A549 (cell line): ENCODE data around the gene BCAS2. TPM values are rescaled to one million over a fixed set of nuclear protein-coding genes. Genes with fewer than 3 reads are reported as not detected.
A peak's percentile ranks its signal among the peaks of the same experiment; 100 is the strongest.

Source experiments
- ATAC-seq, 2 experiments: fragments of 200-7000 bp in 1 of 2; fragments of >200 bp in 1 of 2; cut with Nextera tagmentation in 1 of 2; cut with Tn5 transposase in 1 of 2; 3 replicates each; pipeline versions ENCODE4 v1.8.0 to v1.9.1; 2018 to 2020; ENCODE audit warnings: mild to moderate bottlenecking in 1 of 2, moderate library complexity in 1 of 2
- CTCF ChIA-PET: fragments of 300-600 bp; sonication (Branson Sonifier 250); formaldehyde crosslinking; extraction: SDS; loops from one replicate; lab custom pipeline; 2021; ENCODE audit warnings: antibody characterized with exemption, inconsistent platforms; lab: Yijun Ruan, JAX
- POLR2A ChIA-PET: fragments of 350-600 bp; formaldehyde crosslinking; extraction: SDS; loops from one replicate; lab custom pipeline; 2021; ENCODE audit warnings: antibody characterized with exemption, inconsistent platforms; lab: Yijun Ruan, JAX
- DNase-seq, 2 experiments: peaks; one replicate each; pipeline versions ENCODE4 v3.0.0 to v3.0.0-alpha.2; 2011 to 2016; ENCODE audit warnings: low read depth in 1 of 2, low spot score in 1 of 2
- FAIRE-seq: peaks from 2 replicates; lab custom pipeline; 2011; peaks lifted over from hg19 to GRCh38; lab: Jason Lieb, UNC
- H3K27ac ChIP-seq, 2 experiments: fragments of >200 bp; sonication (Bioruptor Twin); formaldehyde crosslinking; 3 replicates each; pipeline ENCODE4 v1.5.1; 2016 to 2017
- H3K4me1 ChIP-seq: fragments of >200 bp; sonication (Bioruptor Twin); formaldehyde crosslinking; 3 replicates; pipeline ENCODE4 v1.6.1; 2016
- H3K4me2 ChIP-seq: fragments of >200 bp; sonication (Bioruptor Twin); formaldehyde crosslinking; 3 replicates; pipeline ENCODE4 v1.6.1; 2016
- H3K4me3 ChIP-seq: fragments of >200 bp; sonication (Bioruptor Twin); formaldehyde crosslinking; 3 replicates; pipeline ENCODE4 v1.5.1; 2016
- H3K9me3 ChIP-seq: fragments of >200 bp; sonication (Bioruptor Twin); formaldehyde crosslinking; 3 replicates; pipeline ENCODE4 v1.6.1; 2016
- BCL3 ChIP-seq: fragments of >200 bp; sonication (Bioruptor Twin); formaldehyde crosslinking; IDR thresholded peaks from 3 replicates; pipeline ENCODE4 v1.6.1; 2016
- BHLHE40 ChIP-seq: IDR thresholded peaks from 2 replicates; pipeline ENCODE4 v1.6.1; 2012; ENCODE audit warnings: low read depth, low read length, inconsistent platforms
- CEBPB ChIP-seq, 2 experiments: fragments of >200 bp in 1 of 2; sonication (Bioruptor Twin) in 1 of 2; formaldehyde crosslinking in 1 of 2; IDR thresholded peaks; 2 replicates each; pipeline ENCODE4 v1.6.1; 2012 to 2016
- CHD2 ChIP-seq: fragments of 150-350 bp; IDR thresholded peaks from 2 replicates; pipeline ENCODE4 v1.6.1; 2014; ENCODE audit warnings: low read length; ENCODE audit not compliant: partially characterized antibody
- EHF ChIP-seq: fragments of 250-450 bp; sonication (Bioruptor Pico); IDR thresholded peaks from 2 replicates; pipeline ENCODE4 v1.5.0; 2020; ENCODE audit warnings: mild to moderate bottlenecking
- EP300 ChIP-seq, 2 experiments: fragments of >200 bp; sonication (Bioruptor Twin); formaldehyde crosslinking; IDR thresholded peaks; 2 replicates in 1 of 2; 3 replicates in 1 of 2; pipeline ENCODE4 v1.6.1; 2016 to 2017
- FOSB ChIP-seq: fragments of 250-450 bp; sonication (Bioruptor Pico); IDR thresholded peaks from 2 replicates; pipeline ENCODE4 v1.5.0; 2020; ENCODE audit warnings: mild to moderate bottlenecking, moderate library complexity
- FOSL2 ChIP-seq, 2 experiments: fragments of 450-650 bp in 1 of 2; fragments of >200 bp in 1 of 2; sonication (Bioruptor Twin) in 1 of 2; formaldehyde crosslinking; IDR thresholded peaks; 2 replicates each; pipeline versions ENCODE4 v1.5.0 to v1.6.1; 2016 to 2020; ENCODE audit warnings: mild to moderate bottlenecking in 1 of 2, moderate library complexity in 1 of 2
- FOXS1 ChIP-seq: fragments of 250-450 bp; sonication (Bioruptor Pico); IDR thresholded peaks from 2 replicates; pipeline ENCODE4 v1.5.0; 2020; ENCODE audit warnings: mild to moderate bottlenecking, moderate library complexity
- HDAC2 ChIP-seq: fragments of 200-600 bp; sonication (generic); IDR thresholded peaks from 2 replicates; pipeline ENCODE4 v1.6.1; 2016
- HOXA7 ChIP-seq: fragments of 250-450 bp; sonication (Bioruptor Pico); IDR thresholded peaks from 2 replicates; pipeline ENCODE4 v1.5.0; 2020; ENCODE audit warnings: mild to moderate bottlenecking, moderate library complexity
- HOXB5 ChIP-seq: fragments of 250-450 bp; sonication (Bioruptor Pico); IDR thresholded peaks from 2 replicates; pipeline ENCODE4 v1.5.0; 2020; ENCODE audit warnings: mild to moderate bottlenecking, moderate library complexity
- MAX ChIP-seq: IDR thresholded peaks from 2 replicates; pipeline ENCODE4 v1.6.1; 2012
- MYC ChIP-seq: IDR thresholded peaks from 2 replicates; pipeline ENCODE4 v1.6.1; 2012; ENCODE audit warnings: mild to moderate bottlenecking, inconsistent platforms, low read length, improper control_type of control experiment, borderline replicate concordance
- NFE2L2 ChIP-seq: fragments of 150-350 bp; conservative IDR thresholded peaks from 2 replicates; pipeline ENCODE4 v1.6.1; 2014; ENCODE audit warnings: low read length
- NR3C1 ChIP-seq: fragments of >200 bp; sonication (Bioruptor Twin); formaldehyde crosslinking; IDR thresholded peaks from 3 replicates; pipeline ENCODE4 v1.6.1; 2017
- PBX3 ChIP-seq: IDR thresholded peaks from 2 replicates; pipeline ENCODE4 v1.6.1; 2012
- PHF8 ChIP-seq: fragments of 200-600 bp; sonication (generic); IDR thresholded peaks from 2 replicates; pipeline ENCODE4 v1.6.1; 2016; ENCODE audit warnings: low read depth, mild to moderate bottlenecking, antibody characterized with exemption, moderate library complexity, borderline replicate concordance
- POLR2AphosphoS2 ChIP-seq: conservative IDR thresholded peaks from 2 replicates; pipeline ENCODE4 v1.6.1; 2012; ENCODE audit warnings: low read length, improper control_type of control experiment, inconsistent platforms
- RAD21 ChIP-seq, 2 experiments: fragments of >200 bp in 1 of 2; sonication (Bioruptor Twin) in 1 of 2; formaldehyde crosslinking in 1 of 2; IDR thresholded peaks in 1 of 2; conservative IDR thresholded peaks in 1 of 2; 2 replicates in 1 of 2; 3 replicates in 1 of 2; pipeline ENCODE4 v1.6.1; 2012 to 2018; ENCODE audit warnings: inconsistent platforms in 1 of 2
- RARB ChIP-seq: fragments of 250-450 bp; sonication (Bioruptor Pico); IDR thresholded peaks from 2 replicates; pipeline ENCODE4 v1.8.0; 2021; ENCODE audit warnings: mild to moderate bottlenecking, moderate library complexity
- RCOR1 ChIP-seq: fragments of 150-350 bp; IDR thresholded peaks from 2 replicates; pipeline ENCODE4 v1.6.1; 2014; ENCODE audit warnings: antibody characterized with exemption, low read length, low read depth
- RFX5 ChIP-seq: fragments of 450-650 bp; IDR thresholded peaks from 2 replicates; pipeline ENCODE4 v1.7.1; 2014; ENCODE audit warnings: antibody characterized with exemption, mild to moderate bottlenecking, moderate library complexity
- SMC3 ChIP-seq: fragments of >200 bp; sonication (Bioruptor Twin); formaldehyde crosslinking; IDR thresholded peaks from 3 replicates; pipeline ENCODE4 v1.6.1; 2018; ENCODE audit warnings: inconsistent platforms
- SREBF2 ChIP-seq: fragments of 450-650 bp; IDR thresholded peaks from 2 replicates; pipeline ENCODE4 v1.6.1; 2014; ENCODE audit warnings: mild to moderate bottlenecking, moderate library complexity
- USF2 ChIP-seq: fragments of 450-650 bp; IDR thresholded peaks from 2 replicates; pipeline ENCODE4 v1.6.1; 2014; ENCODE audit warnings: antibody characterized with exemption
- ZC3H11A ChIP-seq: fragments of 450-650 bp; IDR thresholded peaks from 2 replicates; pipeline ENCODE4 v1.6.1; 2014; ENCODE audit warnings: antibody characterized with exemption, mild to moderate bottlenecking
- ZFP36 ChIP-seq: fragments of 450-650 bp; IDR thresholded peaks from 2 replicates; pipeline ENCODE4 v1.6.1; 2014; ENCODE audit warnings: borderline replicate concordance; ENCODE audit not compliant: partially characterized antibody
- ZNF302 ChIP-seq: fragments of 250-450 bp; sonication (Bioruptor Pico); IDR thresholded peaks from 2 replicates; pipeline ENCODE4 v1.9.0; 2021; ENCODE audit warnings: inconsistent platforms, mild to moderate bottlenecking, moderate library complexity
- ZSCAN20 ChIP-seq: fragments of 250-450 bp; sonication (Bioruptor Pico); IDR thresholded peaks from 2 replicates; pipeline ENCODE4 v1.8.0; 2022; ENCODE audit warnings: mild to moderate bottlenecking, moderate library complexity
- WGBS: methylation state at CpG from one replicate; pipeline ENCODE4 v1.1.6; 2017; ENCODE audit errors: missing lambda C conversion rate; 5-methylcytosine and 5-hydroxymethylcytosine counted together
- polyA plus RNA-seq, 4 experiments: library from polyadenylated mRNA; depleted of rRNA in 3 of 4; stranded (reverse); fragments of >200 nt; fragmentation: RNase III in 1 of 4; extraction: RNeasy Plus Mini Kit Qiagen cat#74134 plus additional on column Dnase treatment in 1 of 4; gene quantifications; 2 replicates in 3 of 4; 3 replicates in 1 of 4; pipeline ENCODE4 v1.2.3, GENCODE V29; 2011 to 2017
- TF ChIP-seq, protein P1 (sequence below): fragments of 250-450 bp; sonication (Bioruptor Pico); IDR thresholded peaks from 2 replicates; pipeline ENCODE4 v1.5.0; 2020; ENCODE audit warnings: low read depth, mild to moderate bottlenecking, moderate library complexity

BCAS2 gene
- polyA plus RNA-seq, 2 of the 4 experiments (the other 2 are of a cell fraction), result 36.0 to 52.5 TPM

DNA sequence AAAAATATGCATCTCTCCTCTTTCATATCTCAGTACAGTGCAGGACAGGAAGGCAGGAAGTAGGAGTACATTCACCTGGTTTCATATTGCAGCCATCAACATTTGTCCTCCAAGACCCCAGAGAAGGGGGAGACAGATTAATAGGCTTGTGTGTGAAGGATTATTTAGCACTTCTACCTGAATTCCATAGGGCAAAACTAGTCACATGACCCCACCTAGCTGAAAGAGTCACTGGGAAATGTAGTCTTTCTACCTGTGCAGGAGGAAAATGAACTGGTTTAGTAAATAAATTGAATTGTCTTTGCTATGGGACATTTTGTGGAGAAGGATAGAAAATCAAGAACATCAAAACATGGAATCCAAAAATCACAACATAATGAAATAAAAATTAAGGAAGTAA, 56.5 kb downstream of the BCAS2 start:
- TF ChIP-seq USF2, result peak; percentile 32; the same call in 1 of the 2 replicates
- no peak for TF ChIP-seq NR3C1
- no peak for TF ChIP-seq CHD2
- no peak for TF ChIP-seq SREBF2
- H3K4me1 ChIP-seq, result no peaks in the 10 kb centered on the region
- FAIRE-seq (no peak), ATAC-seq (no peak), DNase-seq (no peak)
- no peak overlapping the region for H3K4me3 ChIP-seq
- ChIA-PET CTCF (no interaction called here), POLR2A (no interaction called here)
- H3K4me2 ChIP-seq, result no peak overlapping the region
- no peak overlapping the region for H3K27ac ChIP-seq
- no peaks in the 10 kb centered on the region for H3K9me3 ChIP-seq

- Histone ChIP-seq H3K4me3 (no peak overlapping the region), H3K27ac (no peak overlapping the region), H3K9me3 (no peaks in the 10 kb centered on the region), H3K4me1 (no peaks in the 10 kb centered on the region), H3K4me2 (no peak overlapping the region)
- no peak for ATAC-seq
- ChIA-PET CTCF (no interaction called here), POLR2A (no interaction called here)
- TF ChIP-seq POLR2AphosphoS2, result no peak
- TF ChIP-seq ZC3H11A, result no peak
- TF ChIP-seq FOXS1 (CRISPR knock-in tag), result no peak
- no peak for TF ChIP-seq RFX5
- TF ChIP-seq HOXA7 (CRISPR knock-in tag), result no peak
- TF ChIP-seq SMC3, result no peak
- no peak for TF ChIP-seq CEBPB (IDR thresholded peaks at IDR 0.05)
- no peak for TF ChIP-seq ZSCAN20 (CRISPR knock-in tag)
- no peak for TF ChIP-seq RAD21 (conservative IDR thresholded peaks at IDR 0.05 in 1 of 2, IDR thresholded peaks at IDR 0.05 in 1 of 2)
- no peak for TF ChIP-seq PBX3
- no peak for TF ChIP-seq MYC
- TF ChIP-seq RARB (CRISPR knock-in tag), result no peak
- no peak for TF ChIP-seq MAX
- no peak for TF ChIP-seq HDAC2
- TF ChIP-seq FOSL2 (IDR thresholded peaks at IDR 0.05), result no peak
- TF ChIP-seq FOSL2 (CRISPR knock-in tag; IDR thresholded peaks at IDR 0.05), result no peak
- no peak for TF ChIP-seq BHLHE40
- no peak for TF ChIP-seq NFE2L2
- no peak for TF ChIP-seq ZFP36
- 86% methylated on average over 2 of the region's 2 CpGs for WGBS
- no peak for FAIRE-seq
- DNase-seq, result no peak
These were observed 59.2 kb downstream of the BCAS2 start for GRCh38 chr1:114522264-114522575.

DNA sequence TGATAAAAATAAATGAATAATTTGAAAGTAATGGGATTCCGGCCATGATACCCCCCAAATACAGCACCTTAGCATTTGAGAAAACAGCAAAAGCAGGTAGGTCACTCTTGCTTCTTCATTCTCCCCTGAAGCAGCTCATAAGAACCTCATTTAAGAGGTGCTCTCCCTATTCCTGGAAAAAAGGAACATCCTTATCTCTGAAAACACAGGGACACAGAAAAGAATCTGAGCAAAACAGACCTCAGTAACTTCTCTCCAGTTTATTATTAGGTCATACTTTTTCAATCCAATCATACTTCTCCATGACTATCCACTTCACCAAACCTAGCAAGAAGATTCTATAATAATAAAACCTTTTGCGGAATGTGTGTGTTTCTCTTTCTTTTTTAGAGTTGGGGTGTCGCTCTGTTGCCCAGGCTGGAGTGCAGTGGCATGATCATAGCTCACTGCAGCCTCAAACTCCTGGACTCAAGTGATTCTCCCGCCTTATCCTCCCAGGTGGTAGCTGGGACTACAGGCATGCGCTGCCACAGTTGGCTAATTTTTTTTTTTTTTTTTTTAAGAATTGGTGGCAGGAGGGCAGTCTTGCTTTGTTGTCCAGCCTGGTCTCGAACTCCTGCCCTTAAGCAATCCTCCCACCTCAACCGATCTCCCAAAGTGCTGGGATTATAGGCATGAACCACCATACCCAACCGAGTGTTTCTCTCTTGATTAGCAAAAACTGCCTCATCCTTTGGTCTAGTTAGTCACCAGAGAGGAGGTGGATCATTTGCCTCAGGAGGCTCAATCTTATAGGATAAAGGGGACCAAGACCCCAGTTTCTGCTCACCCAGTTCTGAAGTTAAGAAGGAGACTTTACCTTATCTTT, 59.8 kb downstream of the BCAS2 start:
- POLR2A ChIA-PET, result no interaction called here
- DNase-seq (no peak), ATAC-seq (no peak), FAIRE-seq (no peak)
- H3K9me3 ChIP-seq, result no peaks in the 10 kb centered on the region
- H3K4me2 ChIP-seq, result no peak overlapping the region
- no peak overlapping the region for H3K4me3 ChIP-seq
- no peak overlapping the region for H3K27ac ChIP-seq
- WGBS, result 59% methylated on average over 8 of the region's 8 CpGs
- CTCF ChIA-PET, result no interaction called here
- no peaks in the 10 kb centered on the region for H3K4me1 ChIP-seq
- TF ChIP-seq PHF8 (no peak), EP300 (IDR thresholded peaks at IDR 0.05) (no peak), PBX3 (no peak), FOXS1 (CRISPR knock-in tag) (no peak), BCL3 (no peak), SREBF2 (no peak), ZNF302 (no peak), RCOR1 (no peak), SMC3 (no peak), EHF (no peak), HOXB5 (CRISPR knock-in tag) (no peak), FOSB (no peak)
- TF ChIP-seq, protein P1, sequence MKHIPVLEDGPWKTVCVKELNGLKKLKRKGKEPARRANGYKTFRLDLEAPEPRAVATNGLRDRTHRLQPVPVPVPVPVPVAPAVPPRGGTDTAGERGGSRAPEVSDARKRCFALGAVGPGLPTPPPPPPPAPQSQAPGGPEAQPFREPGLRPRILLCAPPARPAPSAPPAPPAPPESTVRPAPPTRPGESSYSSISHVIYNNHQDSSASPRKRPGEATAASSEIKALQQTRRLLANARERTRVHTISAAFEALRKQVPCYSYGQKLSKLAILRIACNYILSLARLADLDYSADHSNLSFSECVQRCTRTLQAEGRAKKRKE, result no peak
